Thoracic aorta (tissue), 2 donors: ENCODE data around the gene RIMKLA. TPM values are rescaled to one million over a fixed set of nuclear protein-coding genes. Genes with fewer than 3 reads are reported as not detected.

ENCODE experiments used
- ATAC-seq: fragments of 150-250 bp; one replicate; pipeline ENCODE4 v1.8.0; 2017; ENCODE audit warnings: low read depth; ENCODE audit not compliant: insufficient number of reproducible peaks, low FRiP score
- DNase-seq: peaks from one replicate; pipeline ENCODE4 v3.0.0-alpha.2; 2020; ENCODE audit warnings: low spot score
- H3K27ac ChIP-seq, 2 donors: fragments of 200-600 bp; sonication (generic); 1 replicate in 1 of 2; 2 replicates in 1 of 2; pipeline ENCODE4 v1.5.1; 2016; ENCODE audit warnings: mild to moderate bottlenecking in 2 of 2, moderate library complexity in 2 of 2
- H3K27me3 ChIP-seq: fragments of 200-600 bp; sonication (generic); replicated peaks from 2 replicates; pipeline ENCODE4 v1.6.0; 2016; ENCODE audit warnings: mild to moderate bottlenecking; ENCODE audit not compliant: insufficient read depth
- H3K36me3 ChIP-seq: fragments of 200-600 bp; sonication (generic); one replicate; pipeline ENCODE4 v1.5.1; 2016
- H3K4me1 ChIP-seq, 2 donors: fragments of 200-600 bp; sonication (generic); 1 replicate in 1 of 2; 2 replicates in 1 of 2; pipeline versions ENCODE4 v1.5.1 to v1.6.0; 2016; ENCODE audit warnings: low read depth in 2 of 2, mild to moderate bottlenecking in 1 of 2; ENCODE audit not compliant: control insufficient read depth in 1 of 2
- H3K4me3 ChIP-seq: fragments of 200-600 bp; sonication (generic); 2 replicates; pipeline ENCODE4 v1.5.1; 2016; ENCODE audit warnings: mild to moderate bottlenecking
- H3K9me3 ChIP-seq: fragments of 200-600 bp; sonication (generic); 2 replicates; pipeline ENCODE4 v1.5.1; 2016
- CTCF ChIP-seq: fragments of 200-600 bp; sonication (generic); IDR thresholded peaks from one replicate; pipeline ENCODE4 v1.5.1; 2019; ENCODE audit warnings: antibody characterized with exemption
- total RNA-seq, 2 donors: library from RNA; depleted of rRNA; stranded (reverse); fragments of >200 nt; gene quantifications; one replicate each; pipeline versions ENCODE4 v1.1.0 to v1.2.3, GENCODE V29; 2016

The RIMKLA gene
- total RNA-seq, 2 donors from 2014 or later = under 0.01 to 0.14 TPM

- Histone ChIP-seq H3K4me1 (no peaks in the 10 kb centered on the region), H3K27me3 (no peaks in the 10 kb centered on the region), H3K4me3 (no peak overlapping the region), H3K27ac (no peak overlapping the region), H3K36me3 (no peaks in the 10 kb centered on the region), H3K9me3 (no peaks in the 10 kb centered on the region)
- no peak for DNase-seq
- TF ChIP-seq CTCF = no peak
- no peak for ATAC-seq
Observed at GRCh38 chr1:42343049-42343448, 37.5 kb upstream of the RIMKLA start.

GRCh38 chr1:42348498-42348897 is 32.1 kb upstream of the RIMKLA start:
- TF ChIP-seq CTCF = no peak
- Histone ChIP-seq H3K27ac (no peak overlapping the region), H3K4me3 (no peak overlapping the region), H3K4me1 (no peaks in the 10 kb centered on the region), H3K36me3 (no peaks in the 10 kb centered on the region), H3K9me3 (no peaks in the 10 kb centered on the region), H3K27me3 (no peaks in the 10 kb centered on the region)
- no peak for DNase-seq
- ATAC-seq = no peak

GRCh38 chr1:42350086-42350485 is 30.5 kb upstream of the RIMKLA start:
- Histone ChIP-seq H3K27me3 (no peaks in the 10 kb centered on the region), H3K4me3 (no peak overlapping the region), H3K27ac (no peak overlapping the region), H3K36me3 (no peaks in the 10 kb centered on the region), H3K4me1 (no peaks in the 10 kb centered on the region), H3K9me3 (no peaks in the 10 kb centered on the region)
- no peak for DNase-seq
- no peak for TF ChIP-seq CTCF
- ATAC-seq = no peak

GRCh38 chr1:42358791-42359190 is 21.8 kb upstream of the RIMKLA start:
- ATAC-seq = no peak
- no peak overlapping the region for H3K4me3 ChIP-seq
- H3K4me1 ChIP-seq = no peaks in the 10 kb centered on the region
- no peaks in the 10 kb centered on the region for H3K9me3 ChIP-seq
- no peaks in the 10 kb centered on the region for H3K27me3 ChIP-seq
- no peak for TF ChIP-seq CTCF
- no peak overlapping the region for H3K27ac ChIP-seq
- no peak for DNase-seq
- H3K36me3 ChIP-seq = no peaks in the 10 kb centered on the region

GRCh38 chr1:42359466-42359865 is 21.1 kb upstream of the RIMKLA start:
- Histone ChIP-seq H3K4me1 (no peaks in the 10 kb centered on the region), H3K27me3 (no peaks in the 10 kb centered on the region), H3K4me3 (no peak overlapping the region), H3K27ac (no peak overlapping the region), H3K36me3 (no peaks in the 10 kb centered on the region), H3K9me3 (no peaks in the 10 kb centered on the region)
- TF ChIP-seq CTCF = no peak
- no peak for DNase-seq
- ATAC-seq = no peak
